NOMO-1 (cell line): ENCODE measurements around the gene SHBG.
"Not testable (repeated sequence)": the region's sequence is repeated elsewhere in the genome, so short reads cannot be mapped to it uniquely, and the experiment has no call there.

Experiments
- DNase-seq, 2 experiments: peaks; one replicate each; lab custom pipeline; 2025; ENCODE audit not compliant: unreplicated experiment in 2 of 2; lab: John Stamatoyannopoulos, UW

Gene SHBG

GRCh38 chr17:7610641-7611040, 19.3 kb upstream of the SHBG start:
- DNase-seq, result no peak

- DNase-seq, result no peak
Observed at GRCh38 chr17:7611635-7612293, 18.2 kb upstream of the SHBG start.

GRCh38 chr17:7612294-7612640, 17.7 kb upstream of the SHBG start:
- DNase-seq, result no peak

- DNase-seq, result no peak
Observed at GRCh38 chr17:7613769-7614424, 16.0 kb upstream of the SHBG start.

GRCh38 chr17:7614425-7615264, 15.3 kb upstream of the SHBG start, which contains the start of gene FXR2:
TSS of gene FXR2 (minus strand) at chr17:7614897. CDS start at chr17:7614532, 365 bp downstream.
- DNase-seq, result peak; percentile 99 to 100

GRCh38 chr17:7615265-7615747, 14.6 kb upstream of the SHBG start:
- DNase-seq, result no peak

GRCh38 chr17:7618608-7619007, 11.3 kb upstream of the SHBG start:
- no peak for DNase-seq

- no peak for DNase-seq
Observed at GRCh38 chr17:7620835-7621234, 9.1 kb upstream of the SHBG start.

- DNase-seq, result no peak
Observed at GRCh38 chr17:7623661-7624060, 6.3 kb upstream of the SHBG start.

GRCh38 chr17:7625749-7626148, 4.2 kb upstream of the SHBG start:
- DNase-seq, result not testable (repeated sequence)

- DNase-seq, result no peak
Observed at GRCh38 chr17:7626307-7626706, 3.6 kb upstream of the SHBG start.

GRCh38 chr17:7626956-7627249, 3.0 kb upstream of the SHBG start:
- no peak for DNase-seq

GRCh38 chr17:7627250-7628121, 2.4 kb upstream of the SHBG start, which contains the start of gene SAT2:
TSS of gene SAT2 (minus strand) at chr17:7627821. CDS start at chr17:7627635, 186 bp downstream.
- peak; percentile 87 to 94 for DNase-seq

- no peak for DNase-seq
Observed at GRCh38 chr17:7631398-7632380, 1.8 kb downstream of the SHBG start.

- peak; percentile 56 to 77 for DNase-seq
Observed at GRCh38 chr17:7632492-7632894, 2.6 kb downstream of the SHBG start.

GRCh38 chr17:7633093-7633492, 3.2 kb downstream of the SHBG start:
- DNase-seq, result no peak

- DNase-seq, result no peak
Observed at GRCh38 chr17:7634384-7634783, 4.4 kb downstream of the SHBG start.

- DNase-seq, result no peak
Observed at GRCh38 chr17:7636163-7636562, 6.2 kb downstream of the SHBG start.

GRCh38 chr17:7640783-7641182, 10.8 kb downstream of the SHBG start:
- no peak for DNase-seq
